HG03571 (cell line): ENCODE measurements around the gene MSL3.

Experiments
- ATAC-seq: cut with Tn5 transposase; IDR thresholded peaks from one replicate; pipeline ENCODE4 v1.9.1; 2021; ENCODE audit not compliant: unreplicated experiment

MSL3 gene, protein sequence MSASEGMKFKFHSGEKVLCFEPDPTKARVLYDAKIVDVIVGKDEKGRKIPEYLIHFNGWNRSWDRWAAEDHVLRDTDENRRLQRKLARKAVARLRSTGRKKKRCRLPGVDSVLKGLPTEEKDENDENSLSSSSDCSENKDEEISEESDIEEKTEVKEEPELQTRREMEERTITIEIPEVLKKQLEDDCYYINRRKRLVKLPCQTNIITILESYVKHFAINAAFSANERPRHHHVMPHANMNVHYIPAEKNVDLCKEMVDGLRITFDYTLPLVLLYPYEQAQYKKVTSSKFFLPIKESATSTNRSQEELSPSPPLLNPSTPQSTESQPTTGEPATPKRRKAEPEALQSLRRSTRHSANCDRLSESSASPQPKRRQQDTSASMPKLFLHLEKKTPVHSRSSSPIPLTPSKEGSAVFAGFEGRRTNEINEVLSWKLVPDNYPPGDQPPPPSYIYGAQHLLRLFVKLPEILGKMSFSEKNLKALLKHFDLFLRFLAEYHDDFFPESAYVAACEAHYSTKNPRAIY

GRCh38 chrX:11757719-11758399, at the start of gene MSL3:
MSL3 (plus strand) TSS chrX:11758237; CDS start chrX:11758264, 27 bp downstream.
- ATAC-seq = peak; percentile 25

- ATAC-seq = no peak
These were observed 35.7 kb upstream of the MSL3 start for GRCh38 chrX:11722304-11722703.

DNA sequence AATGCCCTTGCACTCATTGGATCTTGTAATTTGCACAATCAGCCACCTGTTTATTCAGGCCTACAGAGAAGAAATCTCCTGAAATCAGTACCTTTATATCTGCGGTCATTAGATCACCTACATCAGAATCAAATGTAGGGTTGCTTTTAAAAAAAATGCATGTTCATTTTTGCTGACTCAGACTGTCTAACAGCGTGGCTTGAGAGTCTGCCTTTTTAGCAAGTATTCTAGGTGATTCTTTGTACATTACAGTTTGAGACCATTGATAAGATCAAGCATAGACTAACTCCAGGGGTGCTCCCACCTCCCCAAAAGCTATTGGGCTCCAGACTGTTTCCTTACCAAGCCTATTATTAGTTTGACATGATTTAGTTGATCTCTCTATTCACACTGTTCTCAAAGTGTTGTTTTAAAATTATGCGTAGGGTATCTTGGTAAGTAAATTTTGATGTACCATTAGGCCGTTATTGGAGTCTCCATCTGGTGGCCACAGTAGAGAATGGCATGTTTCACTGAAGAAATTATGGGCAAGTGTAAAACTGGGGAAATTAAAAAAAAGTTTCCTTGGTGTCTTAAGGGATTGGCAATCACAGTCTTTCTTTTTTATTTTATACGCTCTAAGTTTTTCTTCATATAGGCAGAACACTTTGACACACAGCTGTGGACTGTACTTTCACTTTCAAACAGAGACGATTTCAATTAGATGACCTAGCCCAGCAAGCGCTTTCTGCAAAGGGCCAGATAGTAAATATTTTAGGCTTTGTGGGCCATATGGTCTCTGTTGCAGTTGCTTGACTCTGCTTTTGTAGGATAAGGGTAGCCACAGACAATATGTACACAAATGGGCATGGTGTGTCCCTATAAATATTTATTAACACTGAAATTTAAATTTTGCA, 33.7 kb upstream of the MSL3 start:
- ATAC-seq = no peak

GRCh38 chrX:11725631-11726442, 32.2 kb upstream of the MSL3 start:
- ATAC-seq = no peak

DNA sequence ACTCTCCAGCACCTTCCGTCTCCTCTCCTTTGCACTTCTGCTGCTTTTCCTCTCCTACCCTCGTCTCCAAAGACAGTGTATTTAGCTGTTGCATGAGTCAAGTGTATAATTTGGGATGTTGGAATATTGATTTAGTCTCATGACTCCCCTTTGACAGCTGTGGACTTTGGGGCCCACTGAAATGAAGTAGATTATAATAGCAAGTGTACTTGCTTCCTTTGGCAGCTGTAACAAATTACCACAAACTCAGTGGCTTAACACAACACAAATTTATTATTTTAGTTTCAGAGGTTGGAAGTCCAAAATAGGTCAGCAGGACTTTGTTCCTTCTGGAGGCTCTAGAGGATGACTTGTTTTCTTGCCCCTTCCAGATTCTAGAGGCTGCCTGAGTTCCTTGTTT, 29.5 kb upstream of the MSL3 start:
- ATAC-seq = no peak

DNA sequence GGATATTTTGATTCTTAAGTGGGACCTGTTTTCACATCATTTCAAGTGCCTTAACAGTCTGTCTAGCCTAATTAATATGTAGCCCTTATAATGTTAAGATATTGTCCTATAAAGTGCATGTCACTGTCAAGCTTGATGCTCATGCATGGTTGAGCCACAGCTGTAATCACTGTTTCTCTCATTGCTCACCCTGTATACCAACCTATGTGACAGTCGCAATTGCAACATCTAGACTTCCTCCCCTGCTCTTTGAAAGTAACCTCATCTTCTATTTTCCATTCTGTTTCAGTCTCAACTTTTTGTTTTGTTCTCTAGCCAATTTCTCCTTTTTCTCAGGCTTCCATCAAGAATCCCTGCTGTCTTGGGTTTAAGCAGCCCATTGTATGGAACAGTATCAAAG, 24.4 kb upstream of the MSL3 start:
- ATAC-seq = peak; percentile 49

- peak; percentile 64 for ATAC-seq
These were observed 18.3 kb upstream of the MSL3 start for GRCh38 chrX:11739776-11740175.

GRCh38 chrX:11740794-11741193, 17.2 kb upstream of the MSL3 start:
- ATAC-seq = no peak

GRCh38 chrX:11741574-11741973, 16.5 kb upstream of the MSL3 start:
- no peak for ATAC-seq

- no peak for ATAC-seq
These were observed 12.2 kb upstream of the MSL3 start for GRCh38 chrX:11745881-11746280.

- no peak for ATAC-seq
These were observed 8.0 kb upstream of the MSL3 start for GRCh38 chrX:11750046-11750445.

GRCh38 chrX:11750694-11751093, 7.3 kb upstream of the MSL3 start:
- no peak for ATAC-seq

GRCh38 chrX:11751261-11751660, 6.8 kb upstream of the MSL3 start:
- ATAC-seq = no peak

GRCh38 chrX:11753668-11754067, 4.4 kb upstream of the MSL3 start:
- ATAC-seq = no peak

DNA sequence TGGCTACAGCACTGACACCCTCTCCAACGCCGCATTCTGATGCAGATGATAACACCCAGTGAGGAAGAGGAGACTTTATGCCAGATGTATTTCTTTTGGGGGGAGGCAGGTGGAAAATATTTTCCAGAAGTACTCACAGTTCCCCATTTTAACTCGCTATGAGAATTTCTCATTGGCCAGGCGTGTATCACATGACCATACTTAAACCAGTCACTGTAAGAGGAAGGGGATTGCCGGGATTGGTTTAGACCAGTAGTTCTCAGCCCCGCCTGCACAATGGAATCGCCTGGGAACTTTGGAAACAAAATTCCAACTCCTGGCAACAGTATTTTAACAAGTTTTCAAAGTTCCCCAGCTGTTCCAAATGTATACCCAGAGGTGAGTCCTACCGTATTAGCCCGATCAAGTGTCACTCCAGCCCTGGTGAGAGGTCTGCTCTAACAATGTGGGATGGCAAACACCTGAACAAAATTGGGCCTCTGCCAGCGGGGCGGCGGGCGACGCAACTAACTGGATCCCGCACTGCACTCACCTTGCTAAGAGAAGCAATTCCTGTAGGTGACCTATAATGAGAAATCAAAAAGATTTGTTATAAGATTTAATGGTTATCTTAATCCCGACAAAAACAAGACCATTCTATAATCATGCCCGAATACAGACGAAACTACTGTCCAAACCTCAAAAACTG, 2.9 kb upstream of the MSL3 start:
- ATAC-seq = no peak

- no peak for ATAC-seq
These were observed 2.3 kb upstream of the MSL3 start for GRCh38 chrX:11755724-11756123.

- no peak for ATAC-seq
These were observed 1.4 kb upstream of the MSL3 start for GRCh38 chrX:11756354-11757318.

- no peak for ATAC-seq
These were observed 679 bp upstream of the MSL3 start for GRCh38 chrX:11757397-11757718.
